HTERT RPE-1 (cell line): Measurements from ENCODE around the gene MGAT4A.
"Not testable (repeated sequence)": the region's sequence is repeated elsewhere in the genome, so short reads cannot be mapped to it uniquely, and the experiment has no call there.

Experiments used
- in situ Hi-C: fragments of 300-500 bp; cut with MboI; formaldehyde crosslinking; loops from 4 replicates; pipeline ENCODE4 v1.14.3; 2020; ENCODE audit warnings: low sequenced_read_pairs

Gene MGAT4A

DNA sequence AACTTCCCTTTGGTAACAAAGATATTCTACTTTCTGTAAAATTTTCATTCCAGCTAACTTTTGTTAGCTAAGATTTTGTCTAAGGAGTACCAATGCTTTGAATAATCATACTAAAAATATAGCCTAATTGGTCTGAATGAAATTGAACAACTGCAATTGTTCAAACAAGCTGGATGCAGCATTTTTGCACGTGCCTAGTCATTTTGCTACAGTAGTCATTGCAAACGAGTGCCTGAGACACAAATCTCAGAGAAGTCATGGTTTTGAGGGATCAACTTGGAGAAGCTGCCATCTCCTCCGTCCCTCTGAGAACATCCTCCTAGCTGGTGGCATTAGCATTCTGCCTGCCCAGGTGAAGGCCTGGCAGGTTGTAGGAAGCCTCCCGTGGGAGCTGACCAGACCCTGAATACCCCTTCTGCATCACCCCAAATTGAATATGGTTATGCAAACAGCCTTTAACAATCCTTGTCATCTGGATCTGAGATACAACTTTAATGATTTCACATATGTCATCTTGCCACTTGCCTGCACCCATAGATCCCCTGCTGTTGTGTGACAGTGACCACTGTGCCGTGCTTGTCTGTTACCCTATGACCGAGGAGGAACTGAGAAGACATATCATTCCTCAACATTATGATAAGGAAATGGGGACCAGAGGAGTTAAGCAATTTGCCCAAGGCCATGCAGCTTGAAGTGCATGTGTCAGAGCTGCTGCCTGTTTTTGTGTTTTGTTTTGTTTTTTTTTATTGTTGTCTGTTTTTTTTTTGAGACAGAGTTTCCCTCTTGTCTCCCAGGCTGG is 29.1 kb upstream of the MGAT4A start:
- in situ Hi-C loops: no loop called here

DNA sequence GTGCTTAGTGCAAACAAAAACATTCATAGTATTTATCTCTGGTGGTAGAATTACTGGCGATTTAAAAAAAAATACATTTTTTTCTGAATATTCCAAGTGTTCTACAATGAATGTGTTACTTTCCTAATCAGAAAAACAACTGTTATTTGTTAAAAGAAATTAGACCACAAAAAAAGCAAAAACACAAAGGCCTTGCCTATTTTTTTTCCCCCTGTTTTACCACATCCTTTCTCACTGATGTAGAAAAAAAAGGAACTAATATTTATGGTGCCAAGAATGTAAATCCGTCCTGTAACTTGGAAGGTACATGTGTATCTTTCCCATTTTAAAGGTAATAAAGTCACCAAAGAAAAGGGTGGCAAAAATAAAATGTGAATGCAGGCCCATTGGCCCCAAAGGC is 28.4 kb upstream of the MGAT4A start:
- in situ Hi-C loops: no loop called here

DNA sequence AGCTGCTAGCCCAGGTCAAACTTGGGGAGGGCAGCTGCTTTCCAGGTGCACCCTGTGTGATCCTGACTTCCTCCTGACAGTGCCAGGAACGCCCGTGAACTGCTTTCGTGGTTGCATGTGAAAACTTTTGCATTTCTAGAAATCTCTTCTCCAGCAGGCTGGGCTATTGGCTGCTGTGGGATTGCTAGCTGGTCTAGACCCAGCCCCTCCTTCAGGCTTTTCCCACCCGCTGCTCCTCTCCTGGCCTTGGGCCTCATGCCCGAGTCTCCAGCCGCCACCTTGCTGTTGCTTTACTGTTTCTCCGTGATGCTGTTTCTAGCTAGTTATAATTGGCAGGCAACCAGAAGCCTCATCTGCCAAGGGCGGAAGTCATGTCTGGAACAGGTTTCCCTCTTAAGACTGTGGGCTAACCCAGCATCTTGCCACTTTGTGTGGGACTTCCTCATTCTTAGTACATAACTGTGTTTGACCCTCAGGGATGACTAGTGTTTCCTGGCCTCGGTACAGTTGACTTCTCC is 27.0 kb upstream of the MGAT4A start:
- in situ Hi-C loops: no loop called here

DNA sequence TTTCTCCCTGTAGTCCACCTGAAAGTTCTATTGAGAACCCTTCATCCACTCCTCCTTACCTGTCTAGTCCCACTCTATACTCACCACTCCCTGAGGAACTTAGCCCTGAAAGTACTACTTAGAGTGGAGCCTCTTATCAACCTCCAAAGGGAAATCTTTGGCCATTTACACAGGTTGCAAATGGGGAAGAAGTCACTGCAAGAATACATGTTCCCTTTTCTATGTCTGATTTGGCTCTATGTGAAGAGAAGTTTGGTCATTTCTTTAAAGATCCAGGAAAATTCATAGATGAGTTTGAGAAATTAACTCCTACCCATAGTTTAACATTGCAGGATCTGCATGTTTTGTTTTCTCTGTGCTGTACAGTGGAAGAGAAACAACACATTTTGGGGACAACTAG is 22.9 kb upstream of the MGAT4A start:
- in situ Hi-C loops: no loop called here

DNA sequence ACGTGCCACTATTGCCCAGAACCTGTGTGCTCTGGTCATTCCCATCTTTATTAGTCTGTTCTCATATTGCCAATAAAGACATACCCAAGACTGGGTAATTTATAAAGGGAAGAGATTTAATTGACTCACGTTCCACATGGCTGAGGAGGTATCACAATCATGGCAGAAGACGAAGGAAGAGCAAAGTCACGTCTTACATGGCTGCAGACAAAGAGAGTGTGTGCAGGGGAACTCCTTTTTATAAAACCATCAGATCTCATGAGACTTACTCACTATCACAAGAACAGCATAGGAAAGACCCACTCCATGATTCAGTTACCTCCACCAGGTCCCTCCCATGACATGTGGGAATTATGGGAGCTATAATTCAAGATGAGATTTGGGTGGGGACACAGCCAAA is 21.8 kb upstream of the MGAT4A start:
- in situ Hi-C loops: not testable (repeated sequence)

DNA sequence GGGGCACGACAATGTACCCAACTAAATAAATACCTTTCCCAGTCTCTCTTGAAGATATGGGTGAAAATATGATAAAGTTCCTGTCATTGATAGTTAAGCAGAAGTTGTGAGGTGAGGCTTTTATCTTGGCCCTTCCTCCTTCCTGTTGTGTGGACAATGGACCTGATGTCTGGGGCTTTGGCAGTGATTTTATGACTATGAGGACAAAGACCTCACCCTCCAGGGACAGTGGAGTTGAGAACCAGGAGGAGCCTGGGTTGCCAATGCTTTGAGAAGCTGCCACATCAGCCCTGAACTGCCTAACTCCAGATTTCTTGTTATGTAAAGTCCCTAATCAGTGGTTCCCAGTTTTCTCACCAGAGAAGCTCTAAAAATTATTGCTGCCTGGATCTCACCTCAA is 20.8 kb upstream of the MGAT4A start:
- in situ Hi-C loops: no loop called here

DNA sequence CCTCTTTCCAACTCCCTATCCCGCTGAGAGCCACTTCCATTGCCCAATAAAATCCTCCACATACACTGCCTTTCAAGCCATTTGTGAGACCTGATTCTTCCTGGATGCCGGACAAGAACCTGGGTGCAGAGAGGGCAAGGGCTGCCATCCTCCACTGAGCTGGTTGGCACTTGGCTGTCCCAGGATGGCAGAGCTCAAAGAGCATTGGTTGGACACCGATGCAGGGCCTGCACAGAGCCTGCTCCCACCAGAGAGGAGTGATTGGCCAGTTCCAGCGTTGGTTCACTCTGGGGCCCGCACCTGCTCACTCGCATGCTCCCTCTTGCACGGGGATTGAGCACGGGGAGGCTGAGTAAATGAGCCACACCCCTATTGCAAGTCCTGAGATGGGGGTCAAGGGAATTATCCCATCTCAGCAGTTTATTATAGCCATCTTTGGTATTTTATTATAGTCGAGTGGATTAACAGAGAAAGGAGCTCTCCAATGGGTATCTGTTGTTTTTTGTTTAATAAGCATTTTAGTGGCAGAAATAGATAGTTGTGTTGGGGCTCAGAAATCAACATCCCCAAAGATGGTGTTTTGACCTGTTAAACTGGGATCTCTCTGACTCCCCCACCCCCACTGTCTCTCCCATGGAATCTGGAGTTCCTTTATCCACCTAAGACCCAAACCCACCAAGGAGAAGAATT is 19.8 kb upstream of the MGAT4A start:
- in situ Hi-C loops: no loop called here

DNA sequence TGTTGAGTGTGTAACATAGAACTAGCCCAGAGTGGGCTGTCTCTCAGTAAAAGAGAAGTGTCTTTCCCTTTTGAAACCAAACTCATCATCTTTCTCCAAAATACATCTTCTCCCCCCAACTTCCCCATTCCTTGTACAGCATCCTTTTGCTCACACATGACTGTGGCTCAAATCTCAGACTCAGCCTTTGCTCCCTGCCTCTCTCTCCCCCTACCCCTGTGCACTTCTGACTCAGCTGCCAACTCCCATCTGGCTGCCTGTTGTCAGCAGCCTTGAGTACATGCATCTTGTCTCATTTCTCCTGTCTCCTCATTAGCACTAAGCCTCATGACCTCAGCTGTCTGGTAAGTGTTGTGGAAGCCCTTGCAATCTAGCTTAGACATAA is 18.1 kb upstream of the MGAT4A start:
- in situ Hi-C loops: no loop called here

DNA sequence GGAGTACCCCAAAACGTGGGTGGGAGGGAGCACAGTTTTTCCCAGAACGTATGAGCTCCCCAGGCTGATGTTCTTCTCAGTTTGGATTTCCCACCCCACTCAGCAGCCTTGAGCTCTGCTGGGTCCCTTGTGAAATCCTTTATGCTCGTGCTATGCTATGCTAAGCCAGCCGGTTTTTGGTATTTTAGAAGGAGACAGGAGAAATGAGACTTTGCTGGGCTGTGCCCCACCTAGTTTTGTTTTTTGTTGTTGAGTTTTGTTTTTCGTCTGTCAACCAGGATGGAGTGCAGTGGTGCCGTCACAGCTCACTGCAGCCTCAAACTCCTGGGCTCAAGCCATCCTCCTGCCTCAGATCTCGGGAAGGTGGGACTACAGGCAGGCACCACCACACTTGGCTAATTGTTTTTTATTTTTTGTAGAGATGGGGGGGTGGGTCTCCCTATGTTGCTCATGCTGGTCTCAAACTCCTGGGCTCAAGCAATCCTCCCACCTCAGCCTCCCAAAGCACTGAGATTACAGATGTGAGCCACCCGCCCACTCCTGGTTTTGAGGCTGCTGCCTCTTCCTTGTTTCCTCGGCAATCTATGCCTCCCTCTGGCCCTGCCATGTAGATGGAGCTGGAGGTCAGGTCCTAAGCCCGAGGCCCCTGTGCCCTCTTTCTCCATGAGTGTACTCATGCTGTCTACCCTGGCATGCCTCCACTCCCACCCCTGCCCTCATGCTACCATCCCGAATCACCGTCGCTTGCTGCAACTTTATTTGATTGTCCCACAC is 17.5 kb upstream of the MGAT4A start:
- in situ Hi-C loops: no loop called here

DNA sequence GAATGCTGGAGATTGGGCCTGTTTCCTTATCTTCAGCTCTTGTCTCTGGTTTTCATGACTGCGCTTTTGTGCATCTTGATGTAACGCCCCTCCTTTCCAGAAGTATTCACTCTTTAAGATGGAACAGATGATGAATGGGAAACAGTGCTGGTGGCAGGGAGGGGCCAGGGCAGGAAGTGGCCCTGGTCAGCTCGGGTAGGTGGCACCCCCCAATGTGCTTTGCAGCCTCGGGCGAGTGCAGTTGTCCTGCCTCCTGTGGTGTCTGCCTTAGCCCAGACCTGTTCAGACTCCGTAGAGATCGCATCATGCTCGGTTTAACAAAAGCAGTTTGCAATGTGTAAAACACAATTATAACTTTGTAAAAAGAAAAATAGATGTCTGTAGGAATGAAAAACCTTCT is 17.0 kb upstream of the MGAT4A start:
- in situ Hi-C loops: no loop called here

DNA sequence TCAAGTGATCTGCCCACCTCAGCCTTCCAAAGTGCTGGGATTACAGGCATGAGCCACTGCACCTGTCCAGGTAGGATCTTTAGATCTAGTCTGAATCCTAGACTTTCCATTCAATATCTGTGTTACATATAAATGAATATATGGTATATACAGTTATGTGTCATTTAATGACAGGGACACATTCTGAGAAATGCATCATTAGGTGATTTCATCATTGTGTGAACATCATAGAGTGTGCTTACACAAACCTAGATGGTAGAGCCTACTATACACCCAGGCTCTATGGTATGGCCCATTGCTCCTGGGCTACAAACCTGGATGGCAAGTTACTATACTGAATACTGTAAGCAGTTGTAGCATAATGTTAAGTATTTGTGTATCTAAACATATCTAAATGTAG is 15.5 kb upstream of the MGAT4A start:
- in situ Hi-C loops: no loop called here

DNA sequence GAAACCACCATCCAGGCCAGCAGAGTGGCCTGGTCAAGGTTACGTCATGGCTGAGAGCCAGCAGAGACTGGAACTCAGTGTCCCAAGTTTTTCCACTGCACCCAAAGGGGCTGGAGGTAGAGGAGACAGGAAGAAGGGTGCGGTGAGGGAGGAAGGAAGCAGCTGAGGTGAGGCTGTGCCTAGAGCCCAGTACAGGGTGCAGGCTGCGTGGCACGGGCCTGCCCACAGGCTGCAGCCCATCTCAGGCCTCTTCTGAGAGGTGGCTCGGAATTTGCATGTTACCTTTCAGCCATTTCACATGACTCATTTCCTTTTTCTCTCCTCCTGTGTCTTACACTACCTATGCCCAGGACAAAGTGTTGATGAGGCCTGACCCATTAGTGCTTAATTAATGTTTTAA is 13.7 kb upstream of the MGAT4A start:
- in situ Hi-C loops: no loop called here

DNA sequence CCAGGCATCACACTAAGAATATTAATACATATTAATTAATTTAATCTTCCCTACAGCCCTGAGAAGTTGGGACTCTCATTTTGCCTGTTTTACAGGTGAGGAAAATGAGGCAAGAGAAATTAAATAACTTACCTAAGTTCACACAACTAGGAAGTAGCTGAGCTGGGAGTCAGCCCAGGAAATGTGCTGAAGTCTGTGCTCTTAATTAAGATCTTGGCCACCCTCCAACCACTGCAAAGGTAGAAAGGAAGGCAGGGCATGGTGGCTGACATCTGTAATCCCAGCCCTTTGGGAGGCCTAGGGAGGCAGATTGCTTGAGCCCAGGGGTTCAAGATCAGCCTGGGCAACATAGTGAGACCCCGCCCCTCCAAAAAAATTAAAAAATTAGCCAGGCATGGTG is 12.9 kb upstream of the MGAT4A start:
- in situ Hi-C loops: no loop called here

DNA sequence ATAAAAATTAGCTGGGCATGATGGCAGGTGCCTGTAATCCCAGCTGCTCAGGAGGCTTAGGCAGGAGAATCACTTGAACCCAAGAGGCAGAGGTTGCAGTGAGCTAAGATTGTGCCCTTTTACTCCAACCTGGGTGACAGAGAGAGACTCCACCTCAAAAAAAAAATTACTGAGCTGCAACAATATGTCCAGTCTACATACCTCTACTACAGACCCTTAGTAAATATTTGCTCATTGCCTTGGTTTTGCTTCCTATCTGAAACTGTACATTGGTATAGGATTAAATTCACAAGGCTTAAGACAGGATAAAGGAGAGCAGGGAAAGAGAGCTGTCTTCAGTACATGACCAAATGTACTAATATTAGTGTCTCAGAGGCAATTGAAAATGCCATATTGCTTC is 8.1 kb upstream of the MGAT4A start:
- in situ Hi-C loops: no loop called here

DNA sequence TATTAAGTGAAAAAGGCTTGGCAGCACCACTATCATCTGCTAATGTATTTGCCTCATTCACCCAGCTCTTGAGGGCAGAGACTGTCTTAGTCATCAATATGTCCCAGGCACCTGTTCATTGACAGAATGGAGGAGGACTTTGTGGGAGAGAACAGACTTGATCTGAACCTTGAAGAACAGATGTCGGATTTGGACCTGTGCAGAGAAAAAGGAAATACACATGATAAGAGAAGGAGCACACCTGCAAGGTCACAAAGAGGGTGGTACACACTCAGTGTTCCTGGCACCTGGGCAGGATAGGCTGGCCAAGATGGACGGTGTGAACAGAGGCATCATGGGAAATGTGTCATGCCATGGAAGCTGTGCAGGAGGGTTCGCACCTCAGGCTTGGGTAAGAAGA is 7.4 kb upstream of the MGAT4A start:
- in situ Hi-C loops: no loop called here

DNA sequence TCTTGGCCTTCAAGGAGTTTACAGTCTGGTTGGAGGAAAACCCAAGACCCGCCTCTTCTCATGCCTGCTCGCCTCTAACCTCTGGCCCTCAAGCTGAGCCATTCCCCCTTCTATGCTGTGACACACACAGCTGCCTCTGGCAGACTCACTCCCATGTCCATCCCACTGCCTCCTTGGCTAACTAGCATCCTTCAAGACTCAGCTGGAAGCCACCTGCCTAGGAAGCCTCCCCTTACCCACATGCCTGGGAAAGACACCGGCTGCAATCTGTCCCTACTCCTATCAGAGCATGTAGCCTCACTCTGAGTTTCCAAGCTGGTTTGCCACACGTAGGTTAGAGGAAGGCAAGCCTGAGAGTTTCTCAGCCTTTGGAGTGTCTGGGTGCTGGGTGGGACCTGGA is 6.9 kb upstream of the MGAT4A start:
- in situ Hi-C loops: no loop called here

DNA sequence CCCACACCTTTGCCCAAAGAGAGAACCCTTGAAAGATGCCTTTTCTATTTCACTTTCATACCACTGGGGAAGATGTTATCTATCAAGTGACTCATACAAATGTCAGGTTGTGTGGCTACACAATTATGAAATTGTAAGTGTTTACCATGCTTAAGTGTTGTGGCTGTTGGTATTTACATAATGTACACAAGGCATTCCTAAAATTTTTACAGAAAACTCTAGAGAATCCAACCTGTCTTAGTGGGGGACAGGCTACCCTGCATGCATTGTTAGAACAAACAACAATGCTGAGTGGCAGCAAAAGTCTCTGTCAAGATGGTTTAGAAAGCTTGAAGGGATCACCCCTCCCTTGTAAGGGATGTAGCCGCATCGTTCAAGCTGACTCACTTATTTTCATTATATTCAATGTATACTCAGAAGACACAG is 5.5 kb upstream of the MGAT4A start:
- in situ Hi-C loops: no loop called here

DNA sequence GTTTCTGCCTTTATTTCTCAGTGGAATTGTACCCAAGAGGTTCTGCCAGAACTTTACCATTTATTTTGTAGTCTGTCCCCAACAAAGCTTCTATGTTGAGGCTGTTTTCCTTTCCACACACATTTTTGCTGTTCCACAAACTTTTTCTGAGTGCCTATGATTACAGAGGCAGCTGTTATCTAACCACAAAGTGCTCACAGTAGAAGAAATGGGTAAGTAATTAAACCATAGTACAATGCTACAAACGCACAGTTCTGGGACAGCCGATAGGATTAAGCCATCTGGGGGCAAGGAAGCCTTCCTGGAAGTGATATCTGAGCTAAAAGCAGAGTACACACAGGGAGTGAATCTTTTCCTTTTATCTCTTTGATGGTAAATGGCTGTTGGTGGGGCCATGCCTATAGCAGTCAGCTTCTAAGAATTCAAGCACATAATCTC is 3.9 kb upstream of the MGAT4A start:
- in situ Hi-C loops: no loop called here

DNA sequence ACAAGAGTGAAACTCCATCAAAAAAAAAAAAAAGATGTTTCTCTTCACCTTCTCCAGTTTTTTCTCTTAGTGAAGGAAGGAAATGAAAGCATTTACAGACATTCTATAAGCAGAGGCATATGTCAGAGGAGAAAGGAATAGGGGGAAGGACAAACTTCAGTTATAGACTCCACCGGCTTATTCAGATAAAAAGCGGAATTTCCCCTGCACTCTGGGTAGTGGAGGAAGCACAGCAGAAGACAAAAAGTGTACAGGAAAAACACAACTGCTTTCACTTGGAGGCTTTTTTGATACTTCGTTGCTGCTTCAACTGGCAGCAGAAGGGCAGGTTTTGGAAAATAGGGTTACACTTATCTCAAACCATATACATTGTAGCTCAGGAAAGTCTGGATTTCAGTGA is 3.2 kb upstream of the MGAT4A start:
- in situ Hi-C loops: no loop called here

DNA sequence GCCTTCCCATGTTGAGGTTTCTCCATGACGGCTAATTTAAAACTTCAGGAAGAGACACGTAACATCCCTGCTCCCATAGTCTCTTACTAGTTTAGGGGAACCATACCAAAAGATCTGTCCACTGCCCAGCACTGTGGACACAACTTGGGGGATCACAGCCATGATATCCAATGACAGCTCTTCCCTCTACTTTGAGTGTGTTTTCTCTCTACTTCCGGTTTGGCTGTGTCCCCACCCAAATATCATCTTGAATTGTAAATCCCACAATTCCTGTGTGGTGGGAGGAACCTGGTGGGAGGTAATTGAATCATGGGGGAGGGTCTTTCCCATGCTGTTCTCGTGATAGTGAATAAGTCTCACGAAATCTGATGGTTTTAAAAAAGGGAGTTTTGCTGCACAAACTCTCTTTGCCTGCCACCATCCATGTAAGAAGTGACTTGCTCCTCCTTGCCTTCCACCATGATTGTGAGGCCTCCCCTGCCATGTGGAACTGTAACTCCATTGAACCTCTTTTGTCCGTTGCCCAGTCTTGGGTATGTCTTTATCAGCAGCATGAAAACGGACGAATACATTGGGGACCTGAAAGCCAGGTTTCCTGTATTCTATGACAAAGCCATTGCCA is 1.6 kb upstream of the MGAT4A start:
- in situ Hi-C loops: no loop called here

DNA sequence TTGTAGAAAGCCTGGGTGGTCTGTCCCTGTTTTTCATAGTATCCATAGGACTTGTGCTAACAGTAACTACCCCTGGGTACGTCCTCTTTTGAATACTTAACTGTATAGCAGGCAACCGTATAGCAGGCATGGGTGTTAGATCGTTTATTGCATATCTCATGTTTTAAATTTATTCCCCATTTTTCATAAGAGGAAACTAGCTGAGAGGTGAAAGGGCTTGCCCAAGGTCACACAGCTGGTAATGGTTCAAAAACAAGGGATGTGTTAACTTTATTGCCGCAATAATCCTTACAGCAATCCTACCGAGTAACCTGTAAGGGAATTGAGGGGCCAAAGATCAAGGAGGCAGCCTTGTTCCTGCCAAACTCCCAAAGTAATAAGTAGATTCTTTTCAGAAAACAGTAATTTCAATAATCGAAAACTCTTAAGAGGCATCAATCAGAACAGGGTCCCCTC is 990 bp upstream of the MGAT4A start:
- in situ Hi-C loops: no loop called here
